ENCODE results near the gene SEC22C.

DNA sequence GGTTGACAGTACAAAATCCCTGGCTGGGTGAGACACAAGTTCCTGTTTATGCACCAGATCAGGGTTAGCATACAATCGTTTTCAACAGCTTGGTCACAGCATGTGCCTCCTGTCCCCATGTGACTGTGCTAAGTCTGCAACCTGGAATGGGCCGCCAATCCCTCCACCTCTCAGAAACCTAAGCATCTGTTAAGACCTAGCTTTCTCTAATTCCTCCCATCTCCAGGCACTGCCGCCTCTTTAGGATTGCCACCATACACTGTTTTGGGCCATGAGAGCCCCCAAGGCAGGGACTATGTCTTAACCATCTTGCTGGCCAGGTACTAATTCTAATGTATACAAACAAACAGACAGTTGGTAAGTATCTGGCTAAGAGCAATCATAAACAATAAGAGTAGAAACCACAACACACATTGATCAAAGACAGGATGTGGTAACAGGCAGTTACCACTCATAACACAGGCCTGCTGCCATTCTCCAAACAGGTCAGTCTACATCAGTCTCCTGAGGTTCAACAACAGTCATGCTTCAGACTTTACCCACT lies 25.6 kb downstream of the SEC22C start:
- TF ChIP-seq, protein P1, sequence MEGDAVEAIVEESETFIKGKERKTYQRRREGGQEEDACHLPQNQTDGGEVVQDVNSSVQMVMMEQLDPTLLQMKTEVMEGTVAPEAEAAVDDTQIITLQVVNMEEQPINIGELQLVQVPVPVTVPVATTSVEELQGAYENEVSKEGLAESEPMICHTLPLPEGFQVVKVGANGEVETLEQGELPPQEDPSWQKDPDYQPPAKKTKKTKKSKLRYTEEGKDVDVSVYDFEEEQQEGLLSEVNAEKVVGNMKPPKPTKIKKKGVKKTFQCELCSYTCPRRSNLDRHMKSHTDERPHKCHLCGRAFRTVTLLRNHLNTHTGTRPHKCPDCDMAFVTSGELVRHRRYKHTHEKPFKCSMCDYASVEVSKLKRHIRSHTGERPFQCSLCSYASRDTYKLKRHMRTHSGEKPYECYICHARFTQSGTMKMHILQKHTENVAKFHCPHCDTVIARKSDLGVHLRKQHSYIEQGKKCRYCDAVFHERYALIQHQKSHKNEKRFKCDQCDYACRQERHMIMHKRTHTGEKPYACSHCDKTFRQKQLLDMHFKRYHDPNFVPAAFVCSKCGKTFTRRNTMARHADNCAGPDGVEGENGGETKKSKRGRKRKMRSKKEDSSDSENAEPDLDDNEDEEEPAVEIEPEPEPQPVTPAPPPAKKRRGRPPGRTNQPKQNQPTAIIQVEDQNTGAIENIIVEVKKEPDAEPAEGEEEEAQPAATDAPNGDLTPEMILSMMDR (IDR thresholded peaks at IDR 0.05) = no peak
- TF ChIP-seq POLR2A (IDR thresholded peaks at IDR 0.05) = no peak
